Neural cell (in vitro differentiated cells): ENCODE data around the gene MAST1. TPM values are rescaled to one million over a fixed set of nuclear protein-coding genes. Genes with fewer than 3 reads are reported as not detected.
A peak's percentile ranks its signal among the peaks of the same experiment; 100 is the strongest.

Experiments
- H2AFZ ChIP-seq: fragments of 200-600, 300-800 bp; sonication (generic), shearing (Covaris generic); 2 replicates; pipeline ENCODE4 v1.6.0; 2014; ENCODE audit warnings: low read depth, mild to moderate bottlenecking, antibody characterized with exemption, low read length, moderate library complexity
- H3F3A ChIP-seq: fragments of 200-600 bp; shearing (Covaris generic); 2 replicates; pipeline ENCODE4 v1.6.1; 2016; ENCODE audit warnings: mild to moderate bottlenecking, moderate library complexity, mixed read lengths, antibody characterized with exemption, low read length; ENCODE audit not compliant: insufficient read depth, poor library complexity, severe bottlenecking
- H3K27ac ChIP-seq: fragments of 200-600, 300-800 bp; sonication (generic), shearing (Covaris generic); 2 replicates; pipeline ENCODE4 v1.5.1; 2014; ENCODE audit warnings: mild to moderate bottlenecking, low read length, moderate library complexity
- H3K27me3 ChIP-seq: fragments of 300-800, 200-600 bp; sonication (generic), shearing (Covaris generic); 2 replicates; pipeline ENCODE4 v1.6.0; 2014; ENCODE audit warnings: mild to moderate bottlenecking, low read depth, low read length, moderate library complexity; ENCODE audit not compliant: insufficient read depth
- H3K36me3 ChIP-seq: fragments of 300-800, 200-600 bp; sonication (generic), shearing (Covaris generic); 2 replicates; pipeline ENCODE4 v1.5.1; 2014; ENCODE audit warnings: mild to moderate bottlenecking, antibody characterized with exemption, low read length, moderate library complexity; ENCODE audit not compliant: insufficient read depth
- H3K4me2 ChIP-seq: fragments of 300-800, 200-600 bp; sonication (generic), shearing (Covaris generic); 2 replicates; pipeline ENCODE4 v1.6.0; 2014; ENCODE audit warnings: mild to moderate bottlenecking, low read length
- H3K4me3 ChIP-seq: fragments of 300-800, 200-600 bp; sonication (generic), shearing (Covaris generic); 2 replicates; pipeline ENCODE4 v1.5.1; 2014; ENCODE audit warnings: mild to moderate bottlenecking, low read length, moderate library complexity
- H3K79me2 ChIP-seq: fragments of 200-600 bp; shearing (Covaris generic); replicated peaks from 2 replicates; pipeline ENCODE4 v1.6.0; 2014; ENCODE audit warnings: mild to moderate bottlenecking, low read length, moderate library complexity; ENCODE audit not compliant: insufficient read depth
- H3K9ac ChIP-seq: fragments of 300-800, 200-600 bp; sonication (generic), shearing (Covaris generic); 2 replicates; pipeline ENCODE4 v1.6.1; 2016; ENCODE audit warnings: mild to moderate bottlenecking, low read length, mixed read lengths
- H3K9me2 ChIP-seq: fragments of 200-600 bp; shearing (Covaris generic); 2 replicates; pipeline ENCODE4 v1.6.1; 2016; ENCODE audit warnings: mild to moderate bottlenecking, low read length, mixed read lengths; ENCODE audit not compliant: insufficient read depth
- H3K9me3 ChIP-seq: fragments of 200-600, 300-800 bp; sonication (generic), shearing (Covaris generic); 2 replicates; pipeline ENCODE4 v1.6.1; 2016; ENCODE audit warnings: mild to moderate bottlenecking, mixed run types, low read length, moderate library complexity, mixed read lengths
- H4K20me1 ChIP-seq: fragments of 200-600 bp; shearing (Covaris generic); 2 replicates; pipeline ENCODE4 v1.6.1; 2016; ENCODE audit warnings: mild to moderate bottlenecking, mixed run types; ENCODE audit not compliant: insufficient read depth
- EP300 ChIP-seq: fragments of 450-650 bp; conservative IDR thresholded peaks from 2 replicates; pipeline ENCODE4 v1.6.1; 2014; ENCODE audit warnings: antibody characterized with exemption, mild to moderate bottlenecking, moderate library complexity; ENCODE audit not compliant: poor library complexity, severe bottlenecking
- EZH2 ChIP-seq: fragments of 200-600, 300-800 bp; shearing (Covaris generic), sonication (generic); IDR thresholded peaks from 2 replicates; pipeline ENCODE4 v1.6.1; 2014; ENCODE audit warnings: antibody characterized with exemption, low read length, borderline replicate concordance, mild to moderate bottlenecking; ENCODE audit not compliant: insufficient read depth, poor library complexity, severe bottlenecking
- MXI1 ChIP-seq: fragments of 450-650 bp; conservative IDR thresholded peaks from 2 replicates; pipeline ENCODE4 v1.6.1; 2014; ENCODE audit warnings: antibody characterized with exemption, mild to moderate bottlenecking; ENCODE audit not compliant: poor library complexity, severe bottlenecking
- POLR2AphosphoS5 ChIP-seq: IDR thresholded peaks from 2 replicates; pipeline ENCODE4 v1.6.1; 2012
- RAD21 ChIP-seq: fragments of 450-650 bp; conservative IDR thresholded peaks from 2 replicates; pipeline ENCODE4 v1.6.1; 2014; ENCODE audit warnings: antibody characterized with exemption, mild to moderate bottlenecking, moderate library complexity
- SMC3 ChIP-seq: fragments of 450-650 bp; conservative IDR thresholded peaks from 2 replicates; pipeline ENCODE4 v1.6.1; 2014; ENCODE audit warnings: antibody characterized with exemption, mild to moderate bottlenecking, moderate library complexity; ENCODE audit not compliant: poor library complexity
- TAF1 ChIP-seq: IDR thresholded peaks from 2 replicates; pipeline ENCODE4 v1.6.1; 2012; ENCODE audit warnings: low read depth
- polyA plus RNA-seq: library from polyadenylated mRNA; depleted of rRNA; stranded (reverse); fragments of >200 nt; gene quantifications from 2 replicates; pipeline ENCODE4 v1.2.3, GENCODE V29; 2014
- TF ChIP-seq, protein P1 (sequence below): fragments of 450-650 bp; IDR thresholded peaks from 2 replicates; pipeline ENCODE4 v1.5.1; 2014; ENCODE audit warnings: antibody characterized with exemption, mild to moderate bottlenecking, moderate library complexity; ENCODE audit not compliant: poor library complexity, severe bottlenecking
- TF ChIP-seq, protein P2 (sequence below): IDR thresholded peaks from 2 replicates; pipeline ENCODE4 v1.6.1; 2012; ENCODE audit warnings: borderline replicate concordance

MAST1 gene
- polyA plus RNA-seq, 1 donor from 2014 or later = 65.0 TPM

DNA sequence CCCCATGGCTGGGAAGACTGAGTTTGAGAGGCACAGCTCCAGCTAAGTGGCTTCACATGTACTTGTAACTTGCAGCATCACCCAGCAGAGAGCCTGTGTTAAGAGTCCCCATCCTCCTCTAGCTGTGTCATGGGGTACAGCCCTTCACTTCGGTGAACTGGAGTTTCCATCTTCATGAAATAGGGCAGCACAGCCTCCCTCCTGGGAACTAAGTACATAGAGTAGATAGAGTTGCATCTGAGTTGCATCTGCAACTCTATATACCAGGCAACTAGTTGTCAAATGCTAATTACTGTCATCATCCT, 37.9 kb upstream of the MAST1 start:
- Histone ChIP-seq H3K4me2 (peak overlapping the region; percentile 93), H3K27me3 (no peaks in the 10 kb centered on the region), H4K20me1 (no peaks in the 10 kb centered on the region), H3K9me2 (no peaks in the 10 kb centered on the region), H3K79me2 (peaks cover 19% of the 10 kb centered on the region), H3K27ac (peak overlapping the region; percentile 85), H3K4me3 (peak overlapping the region; percentile 95), H3K9me3 (no peaks in the 10 kb centered on the region), H2AFZ (no peak overlapping the region), H3F3A (no peaks in the 10 kb centered on the region), H3K36me3 (no peaks in the 10 kb centered on the region), H3K9ac (peak overlapping the region; percentile 97)
- TF ChIP-seq, protein P1, sequence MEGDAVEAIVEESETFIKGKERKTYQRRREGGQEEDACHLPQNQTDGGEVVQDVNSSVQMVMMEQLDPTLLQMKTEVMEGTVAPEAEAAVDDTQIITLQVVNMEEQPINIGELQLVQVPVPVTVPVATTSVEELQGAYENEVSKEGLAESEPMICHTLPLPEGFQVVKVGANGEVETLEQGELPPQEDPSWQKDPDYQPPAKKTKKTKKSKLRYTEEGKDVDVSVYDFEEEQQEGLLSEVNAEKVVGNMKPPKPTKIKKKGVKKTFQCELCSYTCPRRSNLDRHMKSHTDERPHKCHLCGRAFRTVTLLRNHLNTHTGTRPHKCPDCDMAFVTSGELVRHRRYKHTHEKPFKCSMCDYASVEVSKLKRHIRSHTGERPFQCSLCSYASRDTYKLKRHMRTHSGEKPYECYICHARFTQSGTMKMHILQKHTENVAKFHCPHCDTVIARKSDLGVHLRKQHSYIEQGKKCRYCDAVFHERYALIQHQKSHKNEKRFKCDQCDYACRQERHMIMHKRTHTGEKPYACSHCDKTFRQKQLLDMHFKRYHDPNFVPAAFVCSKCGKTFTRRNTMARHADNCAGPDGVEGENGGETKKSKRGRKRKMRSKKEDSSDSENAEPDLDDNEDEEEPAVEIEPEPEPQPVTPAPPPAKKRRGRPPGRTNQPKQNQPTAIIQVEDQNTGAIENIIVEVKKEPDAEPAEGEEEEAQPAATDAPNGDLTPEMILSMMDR = no peak
- TF ChIP-seq TAF1 (no peak), MXI1 (no peak), EZH2 (no peak), EP300 (no peak), POLR2AphosphoS5 (no peak), RAD21 (no peak)
- TF ChIP-seq, protein P2, sequence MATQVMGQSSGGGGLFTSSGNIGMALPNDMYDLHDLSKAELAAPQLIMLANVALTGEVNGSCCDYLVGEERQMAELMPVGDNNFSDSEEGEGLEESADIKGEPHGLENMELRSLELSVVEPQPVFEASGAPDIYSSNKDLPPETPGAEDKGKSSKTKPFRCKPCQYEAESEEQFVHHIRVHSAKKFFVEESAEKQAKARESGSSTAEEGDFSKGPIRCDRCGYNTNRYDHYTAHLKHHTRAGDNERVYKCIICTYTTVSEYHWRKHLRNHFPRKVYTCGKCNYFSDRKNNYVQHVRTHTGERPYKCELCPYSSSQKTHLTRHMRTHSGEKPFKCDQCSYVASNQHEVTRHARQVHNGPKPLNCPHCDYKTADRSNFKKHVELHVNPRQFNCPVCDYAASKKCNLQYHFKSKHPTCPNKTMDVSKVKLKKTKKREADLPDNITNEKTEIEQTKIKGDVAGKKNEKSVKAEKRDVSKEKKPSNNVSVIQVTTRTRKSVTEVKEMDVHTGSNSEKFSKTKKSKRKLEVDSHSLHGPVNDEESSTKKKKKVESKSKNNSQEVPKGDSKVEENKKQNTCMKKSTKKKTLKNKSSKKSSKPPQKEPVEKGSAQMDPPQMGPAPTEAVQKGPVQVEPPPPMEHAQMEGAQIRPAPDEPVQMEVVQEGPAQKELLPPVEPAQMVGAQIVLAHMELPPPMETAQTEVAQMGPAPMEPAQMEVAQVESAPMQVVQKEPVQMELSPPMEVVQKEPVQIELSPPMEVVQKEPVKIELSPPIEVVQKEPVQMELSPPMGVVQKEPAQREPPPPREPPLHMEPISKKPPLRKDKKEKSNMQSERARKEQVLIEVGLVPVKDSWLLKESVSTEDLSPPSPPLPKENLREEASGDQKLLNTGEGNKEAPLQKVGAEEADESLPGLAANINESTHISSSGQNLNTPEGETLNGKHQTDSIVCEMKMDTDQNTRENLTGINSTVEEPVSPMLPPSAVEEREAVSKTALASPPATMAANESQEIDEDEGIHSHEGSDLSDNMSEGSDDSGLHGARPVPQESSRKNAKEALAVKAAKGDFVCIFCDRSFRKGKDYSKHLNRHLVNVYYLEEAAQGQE = no peak

DNA sequence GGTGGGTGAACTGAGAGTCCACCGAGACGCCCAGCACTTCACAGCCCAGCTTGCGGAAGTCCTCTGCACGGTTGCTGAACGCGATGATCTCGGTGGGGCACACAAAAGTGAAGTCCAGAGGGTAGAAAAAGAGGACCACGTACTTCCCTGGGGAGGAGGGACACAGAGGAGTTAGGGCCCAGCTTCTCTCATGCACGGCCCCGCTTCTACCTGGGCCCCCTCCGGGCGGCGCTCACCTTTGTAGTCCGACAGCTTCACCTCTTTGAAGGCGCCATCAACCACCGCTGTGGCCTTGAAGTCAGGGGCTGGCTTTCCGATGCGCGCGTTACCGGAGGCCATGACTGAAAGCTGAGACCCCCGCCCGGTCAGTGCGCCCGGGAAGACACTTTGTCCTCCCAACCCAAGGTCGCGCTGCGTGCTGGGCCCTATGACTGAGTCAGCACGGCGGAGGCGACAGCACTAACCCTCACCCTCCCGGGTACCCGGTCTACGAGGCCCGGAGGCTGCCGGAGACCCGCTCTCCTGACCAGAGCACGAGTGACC, 37.3 kb upstream of the MAST1 start:
- Histone ChIP-seq H3K4me3 (peak overlapping the region; percentile 95), H3K36me3 (no peaks in the 10 kb centered on the region), H3K9me3 (no peaks in the 10 kb centered on the region), H3K27me3 (no peaks in the 10 kb centered on the region), H3F3A (no peaks in the 10 kb centered on the region), H3K4me2 (peak overlapping the region; percentile 93), H2AFZ (peak overlapping the region; percentile 70), H3K79me2 (peaks cover 19% of the 10 kb centered on the region), H3K27ac (peak overlapping the region; percentile 85), H4K20me1 (no peaks in the 10 kb centered on the region), H3K9ac (peak overlapping the region; percentile 97), H3K9me2 (no peaks in the 10 kb centered on the region)
- TF ChIP-seq TAF1 (no peak), POLR2AphosphoS5 (no peak), EP300 (no peak), EZH2 (no peak), RAD21 (no peak), MXI1 (no peak), SMC3 (no peak)
- TF ChIP-seq, protein P1 = no peak
